GM19467 (cell line): ENCODE measurements around the gene DAPK1.
"Not testable (repeated sequence)": the region's sequence is repeated elsewhere in the genome, so short reads cannot be mapped to it uniquely, and the experiment has no call there.

Experiments used
- ATAC-seq: cut with Tn5 transposase; IDR thresholded peaks from one replicate; pipeline ENCODE4 v1.9.1; 2021; ENCODE audit warnings: mild to moderate bottlenecking, moderate library complexity; ENCODE audit not compliant: unreplicated experiment

Gene DAPK1

DNA sequence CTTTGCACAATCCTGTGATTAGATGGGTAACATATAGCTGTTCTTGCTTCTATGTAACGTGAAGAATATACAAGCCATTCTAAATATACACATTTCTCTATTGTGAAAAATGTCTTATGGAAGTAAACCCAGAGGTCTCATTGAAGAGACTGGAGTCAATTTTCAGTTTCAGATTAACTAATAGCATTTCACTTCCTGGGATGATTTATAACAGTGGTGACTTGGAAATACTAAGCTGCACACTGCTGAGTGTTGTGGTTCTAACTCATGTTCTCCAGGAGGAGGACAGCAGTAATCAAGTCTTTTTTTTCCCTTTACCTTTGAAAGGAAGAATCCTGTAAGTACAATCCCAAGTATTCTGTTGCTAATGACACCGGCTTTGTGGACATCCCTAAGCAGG lies 231.6 kb downstream of the DAPK1 start:
- ATAC-seq = no peak

DNA sequence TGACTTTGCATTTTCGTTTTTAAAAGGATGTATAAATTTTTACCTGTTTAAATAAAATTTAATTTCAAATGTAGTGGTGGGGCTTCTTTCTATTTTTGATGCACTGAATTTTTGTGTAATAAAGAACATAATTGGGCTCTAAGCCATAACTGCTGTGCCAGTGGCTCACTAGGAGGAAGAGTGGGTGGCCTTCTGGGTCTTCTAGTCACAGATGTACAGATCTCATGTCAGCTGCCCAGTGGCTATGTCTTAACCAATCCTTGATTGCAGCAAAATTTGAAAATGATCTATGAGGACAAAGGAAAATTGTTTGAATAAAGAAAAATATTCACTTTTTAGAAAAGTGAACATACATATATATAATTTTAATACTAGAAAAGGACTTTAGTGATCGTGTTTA lies 233.7 kb downstream of the DAPK1 start:
- ATAC-seq = no peak

DNA sequence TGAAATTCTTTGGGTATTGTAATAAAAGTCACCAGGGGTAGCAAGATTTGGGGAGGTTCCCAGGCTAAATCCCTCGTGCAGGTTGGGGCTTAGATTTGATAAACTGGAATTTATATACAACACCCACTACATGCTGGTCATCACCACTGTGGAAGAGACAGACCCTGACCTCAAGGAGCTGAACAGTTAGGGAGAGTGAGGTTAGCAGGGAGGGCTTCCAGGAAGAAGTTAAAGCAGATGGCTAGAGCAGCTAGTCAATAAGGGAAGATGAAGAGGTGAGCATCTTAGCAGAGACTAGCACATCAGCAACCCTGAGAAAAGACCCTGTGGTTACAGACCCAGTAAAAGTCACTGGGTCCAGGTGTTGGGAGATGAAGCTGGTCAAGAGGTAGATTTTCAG lies 234.7 kb downstream of the DAPK1 start:
- ATAC-seq = no peak

DNA sequence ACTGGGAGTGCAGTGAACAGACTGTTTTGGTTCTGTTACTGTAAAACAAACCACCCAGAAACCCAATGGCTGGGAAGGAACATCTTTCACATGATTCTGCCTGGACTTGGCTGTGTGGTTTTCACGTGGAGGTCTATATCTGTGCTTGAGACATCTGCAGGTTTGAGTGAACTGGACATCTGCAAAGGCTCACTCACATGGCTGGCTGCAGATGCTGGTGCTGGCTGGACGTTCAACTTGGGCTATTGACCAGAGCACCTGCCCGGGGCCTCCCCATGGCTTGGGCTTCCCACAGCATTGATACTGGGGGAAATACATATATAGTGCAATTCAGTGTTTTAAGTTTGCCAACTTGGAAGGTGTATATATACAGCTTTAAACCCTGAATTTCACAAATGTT lies 235.1 kb downstream of the DAPK1 start:
- ATAC-seq = no peak

DNA sequence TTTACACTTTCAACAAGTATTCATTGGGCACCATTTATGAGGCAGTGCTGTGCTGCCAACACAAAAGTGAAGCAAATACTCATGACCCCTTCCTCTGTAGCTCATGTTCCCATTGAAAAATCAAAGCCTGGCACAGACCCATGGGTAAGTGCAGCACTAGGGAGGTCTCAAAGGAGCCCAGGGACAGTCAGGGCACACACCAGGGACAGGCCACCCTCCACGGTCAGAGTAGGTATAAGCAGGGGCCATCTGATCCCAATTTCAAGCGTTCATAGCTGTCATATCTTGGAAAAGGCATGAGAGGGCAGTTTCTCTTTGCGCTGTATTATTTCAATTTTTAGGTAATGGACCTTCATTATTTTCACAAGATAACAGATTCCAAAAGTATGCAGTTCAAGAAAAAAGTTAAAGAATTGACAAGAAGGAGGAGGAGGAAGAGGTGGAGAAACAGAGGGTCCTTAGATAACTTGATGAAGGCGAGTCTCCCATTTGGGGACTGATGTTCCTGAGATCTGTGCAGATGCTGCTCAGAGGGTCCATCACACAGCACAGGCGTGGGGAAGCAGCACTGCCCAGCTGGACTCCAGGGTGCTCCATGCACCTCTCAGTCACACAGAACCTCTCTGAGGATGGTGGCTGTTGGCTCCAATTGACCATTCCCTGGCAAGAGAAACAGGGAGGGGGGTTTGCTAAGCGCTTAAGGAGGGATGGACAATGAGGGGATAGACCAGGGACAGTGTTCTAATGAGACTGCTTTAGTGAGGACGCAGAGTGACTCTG lies 235.8 kb downstream of the DAPK1 start:
- no peak for ATAC-seq

DNA sequence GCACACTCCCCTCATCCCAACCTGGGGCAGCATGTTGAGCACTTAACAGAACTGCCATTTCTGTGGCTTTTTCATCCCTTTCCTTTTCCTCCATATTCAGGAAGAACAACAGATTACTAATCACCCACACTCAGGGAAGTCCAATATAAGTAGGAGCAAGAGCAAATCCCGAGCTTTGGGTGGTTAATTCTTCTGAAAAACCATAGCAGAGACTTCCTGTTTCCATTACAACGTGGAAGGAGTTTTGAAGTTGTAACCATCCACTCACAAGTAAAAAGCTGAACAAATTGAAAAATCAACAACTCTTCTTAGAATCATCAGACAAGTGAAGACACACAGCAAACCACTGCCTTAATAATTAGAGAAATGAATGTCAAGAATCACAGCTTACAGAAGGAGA lies 236.4 kb downstream of the DAPK1 start:
- ATAC-seq = no peak

DNA sequence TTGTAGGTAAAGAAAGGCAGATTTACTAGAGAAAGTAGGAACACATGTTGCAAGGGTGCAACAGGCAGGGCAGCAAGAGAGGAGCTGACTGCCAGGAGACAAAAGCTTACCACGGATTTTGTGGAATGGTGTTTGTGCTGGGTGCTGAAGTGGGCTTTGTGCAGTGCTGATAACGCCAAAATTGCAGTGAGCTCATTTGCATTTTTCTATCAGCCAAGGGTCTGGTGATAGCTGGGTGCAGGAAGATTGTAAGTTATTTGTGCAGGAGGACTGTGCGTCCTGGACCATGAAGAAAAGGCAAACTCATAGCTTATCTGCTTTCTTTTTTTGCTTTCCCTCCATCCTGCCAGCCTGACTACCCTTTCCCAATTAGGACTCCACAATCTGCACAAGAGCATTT lies 241.9 kb downstream of the DAPK1 start:
- ATAC-seq = no peak

DNA sequence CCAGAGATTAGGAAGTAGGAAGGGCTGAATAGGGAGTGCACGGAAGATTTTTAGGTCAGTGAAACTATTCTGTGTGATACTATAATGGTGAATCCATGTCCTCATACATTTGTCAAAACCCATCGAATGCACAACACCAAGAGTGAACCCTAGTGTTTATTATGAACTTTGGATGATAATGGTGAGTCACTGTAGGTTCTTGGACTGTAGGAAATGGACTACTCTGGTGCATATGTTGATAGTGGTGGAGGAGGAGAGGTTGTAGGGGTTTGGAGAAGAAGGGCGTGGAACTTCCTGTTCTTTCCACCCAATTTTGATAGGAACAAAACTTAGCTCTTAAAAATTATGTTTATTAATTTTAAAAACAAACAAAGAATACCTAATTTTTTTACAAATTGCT lies 242.5 kb downstream of the DAPK1 start:
- ATAC-seq = no peak

DNA sequence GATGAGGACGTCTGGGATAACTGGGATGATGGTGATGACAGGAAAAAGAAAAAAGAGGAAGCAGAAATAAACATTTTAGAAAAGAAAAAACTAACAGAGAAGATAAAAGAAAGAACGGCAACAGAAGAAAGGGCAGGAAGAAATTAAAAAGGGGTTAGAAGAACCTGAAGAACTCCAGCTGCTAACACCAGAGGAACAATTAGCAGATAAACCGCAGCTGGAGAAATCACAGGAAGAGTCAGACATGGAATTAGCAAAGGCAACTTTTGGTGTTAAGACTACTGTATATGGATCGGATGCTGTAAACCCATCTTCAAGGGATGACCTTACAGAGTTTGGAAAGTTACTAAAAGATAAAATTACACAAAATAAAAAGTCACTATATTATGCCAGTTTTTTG lies 243.7 kb downstream of the DAPK1 start:
- ATAC-seq = no peak

DNA sequence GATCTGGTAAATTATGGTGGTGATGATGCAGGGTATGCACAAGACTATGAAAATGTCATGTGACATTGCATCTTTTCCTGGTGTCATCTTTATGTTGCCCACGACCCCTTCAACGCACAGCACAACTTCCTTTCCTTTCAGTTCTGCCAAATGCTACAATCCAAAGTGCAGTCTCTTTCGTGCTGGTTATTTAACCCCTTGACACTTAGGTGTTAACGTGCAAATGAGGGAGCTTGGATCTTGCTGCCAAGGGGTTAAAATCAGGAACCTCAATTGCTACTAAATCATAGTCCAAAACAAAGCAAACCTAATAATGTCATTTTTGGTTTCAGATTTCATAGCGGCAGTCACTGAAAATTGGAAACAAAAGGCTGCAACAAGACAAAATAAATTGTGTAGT lies 244.2 kb downstream of the DAPK1 start:
- no peak for ATAC-seq

DNA sequence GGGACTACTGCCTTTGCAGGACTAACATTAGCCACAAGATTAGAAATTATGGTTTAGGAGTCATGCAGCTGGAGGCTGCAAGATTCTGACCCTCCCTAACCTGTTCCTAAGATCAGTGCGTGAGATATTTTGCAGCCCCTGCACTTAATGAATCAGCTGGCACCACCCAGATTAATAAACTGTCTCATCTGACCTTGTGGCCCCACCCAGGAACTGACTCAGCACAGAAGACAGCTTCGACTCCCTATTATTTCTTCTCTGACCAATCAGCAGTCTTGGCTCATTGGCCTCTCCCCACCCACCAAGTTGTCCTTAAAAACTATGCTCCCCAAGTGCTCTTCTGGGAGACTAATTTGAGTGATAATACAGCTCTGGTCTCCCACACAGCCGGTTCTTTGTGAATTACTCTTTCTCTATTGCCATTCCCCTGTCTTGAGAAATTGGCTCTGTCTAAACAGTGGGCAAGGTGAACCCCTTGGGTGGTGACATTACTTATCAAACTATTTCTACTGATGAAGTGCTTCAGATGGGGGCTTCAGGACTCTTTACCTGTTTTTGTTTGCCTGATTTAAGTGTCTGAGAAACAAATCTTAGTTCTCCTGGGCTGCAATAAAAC lies 245.3 kb downstream of the DAPK1 start:
- no peak for ATAC-seq

DNA sequence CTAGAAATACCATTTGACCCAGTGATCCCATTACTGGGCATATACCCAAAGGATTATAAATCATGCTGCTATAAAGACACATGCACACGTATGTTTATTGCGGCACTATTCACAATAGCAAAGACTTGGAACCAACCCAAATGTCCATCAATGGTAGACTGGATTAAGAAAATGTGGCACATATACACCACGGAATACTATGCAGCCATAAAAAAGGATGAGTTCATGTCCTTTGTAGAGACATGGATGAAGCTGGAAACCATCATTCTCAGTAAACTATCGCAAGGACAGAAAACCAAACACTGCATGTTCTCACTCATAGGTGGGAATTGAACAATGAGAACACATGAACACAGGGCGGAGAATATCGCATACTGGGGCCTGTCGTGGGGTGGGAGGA lies 246.6 kb downstream of the DAPK1 start:
- not testable (repeated sequence) for ATAC-seq

DNA sequence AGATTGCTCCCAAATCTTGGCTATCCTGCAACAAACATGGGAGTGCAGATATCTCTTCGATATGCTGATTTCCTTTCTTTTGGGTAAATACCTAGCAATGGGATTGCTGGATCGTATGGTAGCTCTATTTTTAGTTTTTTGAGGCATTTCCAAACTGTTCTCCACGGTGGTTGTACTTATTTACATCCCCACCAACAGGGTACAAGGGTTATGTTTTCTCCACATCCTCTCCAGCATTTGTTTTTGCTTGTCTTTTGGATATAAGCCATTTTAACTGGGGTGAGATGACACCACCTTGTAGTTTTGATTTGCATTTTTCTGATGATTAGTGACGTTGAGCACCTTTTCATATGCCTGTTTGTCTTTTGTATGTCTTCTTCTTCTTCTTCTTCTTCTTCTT lies 248.5 kb downstream of the DAPK1 start:
- no peak for ATAC-seq

DNA sequence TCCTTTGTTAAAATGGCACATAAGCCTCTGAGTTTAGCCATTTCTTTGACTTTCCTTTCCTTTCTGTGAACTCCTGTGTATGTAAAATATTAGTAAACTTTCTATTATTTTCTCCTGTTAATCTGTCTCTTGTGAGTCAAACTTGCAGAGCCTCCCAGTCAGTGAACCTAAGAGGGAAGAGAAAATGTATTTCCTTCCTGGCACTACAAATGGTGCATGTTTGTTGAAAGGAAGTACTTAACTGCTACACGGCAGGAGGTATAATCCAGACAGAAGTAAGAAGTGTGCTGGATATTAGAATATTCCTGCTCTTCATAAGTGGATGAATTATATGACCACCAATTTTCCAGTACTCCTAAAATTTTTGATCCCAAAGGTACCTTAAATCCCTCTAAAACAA lies 251.2 kb downstream of the DAPK1 start:
- ATAC-seq = no peak

DNA sequence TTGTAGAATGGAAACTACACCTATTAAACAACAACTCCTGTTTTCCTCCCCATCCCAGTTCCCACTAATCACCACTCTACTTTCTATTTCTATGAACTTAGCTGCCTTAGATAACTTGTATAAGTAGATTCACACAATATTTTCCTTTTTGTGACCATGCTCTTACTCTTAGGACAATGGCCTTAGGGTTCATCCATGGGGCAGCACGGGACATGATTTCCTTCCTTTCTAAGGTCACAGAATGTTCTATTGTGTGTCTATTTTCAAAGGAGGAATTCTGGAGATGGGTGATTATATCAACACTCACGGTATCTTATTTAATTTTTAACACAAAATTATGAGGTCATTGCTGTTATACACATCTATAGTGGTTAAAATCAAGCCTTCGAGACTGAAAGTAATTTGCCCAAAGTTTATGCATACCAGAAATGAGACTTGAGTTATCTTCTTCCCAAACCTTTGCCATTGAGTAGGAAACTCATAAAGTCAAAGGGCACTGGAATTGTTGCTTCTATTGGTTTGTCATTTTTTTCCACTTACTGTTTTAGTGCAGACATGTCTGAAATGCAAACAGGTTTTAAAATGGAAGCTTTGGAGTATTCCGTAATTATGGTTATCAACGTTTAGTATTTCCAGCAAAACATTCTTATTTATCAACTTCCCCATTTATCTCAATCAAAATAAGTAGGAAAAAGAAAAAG lies 251.8 kb downstream of the DAPK1 start:
- ATAC-seq = no peak

DNA sequence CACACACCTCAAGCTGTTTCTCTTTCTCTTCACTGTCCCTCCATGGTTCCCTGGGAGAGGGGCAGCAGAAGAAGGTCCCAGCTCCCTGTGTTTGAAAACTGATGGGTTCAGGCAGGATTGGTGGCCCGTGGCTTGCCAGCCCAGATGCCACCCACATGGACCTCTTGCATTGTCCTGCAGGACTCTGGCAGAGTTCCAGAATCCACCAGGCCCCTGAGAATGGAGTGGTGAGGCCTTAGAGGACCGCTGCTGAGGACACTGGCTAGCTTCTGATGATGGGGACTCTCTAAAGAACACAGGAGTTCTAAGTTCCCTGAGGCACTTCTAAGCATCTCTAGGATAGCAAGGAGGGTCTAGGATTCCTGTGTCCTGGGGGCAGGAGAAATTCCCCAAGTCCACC lies 253.1 kb downstream of the DAPK1 start:
- no peak for ATAC-seq

DNA sequence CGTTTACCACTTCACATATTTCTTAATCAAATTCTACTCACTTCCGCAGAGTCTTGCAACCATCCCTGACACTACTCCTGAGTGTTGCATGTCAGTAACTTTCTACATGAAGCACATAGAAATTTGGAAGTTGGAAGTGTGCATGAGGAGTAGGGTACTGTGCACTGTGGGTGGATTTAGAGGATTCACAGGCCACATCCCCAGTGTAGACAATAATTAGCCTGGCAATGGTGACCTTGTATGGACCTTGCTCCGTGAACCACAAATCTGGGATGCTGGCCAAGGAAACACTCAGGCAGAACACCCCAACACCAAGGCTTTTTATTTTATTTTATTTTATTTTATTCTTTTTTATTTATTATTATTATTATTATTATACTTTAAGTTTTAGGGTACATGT lies 253.8 kb downstream of the DAPK1 start:
- ATAC-seq = no peak

DNA sequence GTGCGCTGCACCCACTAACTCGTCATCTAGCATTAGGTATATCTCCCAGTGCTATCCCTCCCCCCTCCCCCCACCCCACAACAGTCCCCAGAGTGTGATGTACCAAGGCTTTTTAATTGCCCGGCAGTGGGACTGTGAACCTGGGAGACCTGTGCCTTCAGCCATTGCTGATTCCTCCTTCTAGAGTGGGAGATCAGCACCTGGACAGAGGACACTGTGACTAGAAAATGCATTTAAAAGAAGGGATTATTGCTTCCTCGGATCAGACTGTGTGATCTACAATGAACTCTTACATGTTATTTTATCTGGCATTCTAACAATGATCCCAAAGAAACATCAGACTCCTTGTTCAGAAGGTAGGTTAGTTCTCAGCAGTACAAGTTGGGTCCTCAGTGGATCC lies 254.2 kb downstream of the DAPK1 start:
- no peak for ATAC-seq

DNA sequence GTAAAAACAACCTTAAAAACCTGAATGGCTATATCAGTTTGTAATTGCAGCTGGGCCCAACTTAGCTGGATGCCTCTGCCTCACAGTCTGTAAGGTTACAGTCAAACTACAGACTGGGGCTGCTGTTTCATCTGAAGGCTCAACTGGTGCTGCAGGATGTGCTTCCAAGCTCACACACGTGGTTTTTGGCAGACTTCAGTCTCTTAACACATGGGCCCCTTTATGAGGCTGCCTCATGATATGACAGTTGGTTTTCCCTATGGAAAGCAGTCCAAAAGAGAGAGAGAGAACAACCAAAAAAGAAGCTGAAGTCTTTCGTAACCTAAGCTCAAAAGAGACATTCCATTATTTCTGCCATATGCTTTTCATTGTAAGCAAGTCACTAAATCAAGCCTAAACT lies 255.6 kb downstream of the DAPK1 start:
- ATAC-seq = no peak
